ENCODE results near the gene FAM236C.
"Not testable (repeated sequence)": the region's sequence is repeated elsewhere in the genome, so short reads cannot be mapped to it uniquely, and the experiment has no call there.

Gene FAM236C

GRCh38 chrX:72912315-72912714, at the start of gene FAM236C:
Gene FAM236C, plus strand, starts transcription at chrX:72912615. Its CDS starts 100 bp downstream, at chrX:72912715.
- not testable (repeated sequence) for DNase-seq (ENCODE audit: low read depth); H3K4me3 ChIP-seq (ENCODE audit: low read length)

GRCh38 chrX:72882898-72883297, 29.5 kb upstream of the FAM236C start:
- H3K4me3 ChIP-seq (ENCODE audit: low read length); DNase-seq (ENCODE audit: low read depth): not testable (repeated sequence)

GRCh38 chrX:72889740-72890139, 22.7 kb upstream of the FAM236C start:
- DNase-seq (ENCODE audit: low read depth); H3K4me3 ChIP-seq (ENCODE audit: low read length): not testable (repeated sequence)

GRCh38 chrX:72916096-72916495, 3.7 kb downstream of the FAM236C start:
- H3K4me3 ChIP-seq (ENCODE audit: low read length); DNase-seq (ENCODE audit: low read depth): not testable (repeated sequence)

GRCh38 chrX:72932283-72932682, 19.9 kb downstream of the FAM236C start:
- DNase-seq (ENCODE audit: low read depth); H3K4me3 ChIP-seq (ENCODE audit: low read length): not testable (repeated sequence)

GRCh38 chrX:72936455-72936854, 24.0 kb downstream of the FAM236C start:
- not testable (repeated sequence) for H3K4me3 ChIP-seq (ENCODE audit: low read length); DNase-seq (ENCODE audit: low read depth)

- not testable (repeated sequence) for DNase-seq (ENCODE audit: low read depth); H3K4me3 ChIP-seq (ENCODE audit: low read length)
These were observed 24.6 kb downstream of the FAM236C start for GRCh38 chrX:72936882-72937455.

- not testable (repeated sequence) for DNase-seq (ENCODE audit: low read depth); H3K4me3 ChIP-seq (ENCODE audit: low read length)
These were observed 25.5 kb downstream of the FAM236C start, which contains the start of gene FAM236A for GRCh38 chrX:72937906-72938305. Gene FAM236A, plus strand, starts transcription at chrX:72938206. Its CDS starts 57 bp downstream, at chrX:72938263.

GRCh38 chrX:72942272-72942671, 29.9 kb downstream of the FAM236C start:
- not testable (repeated sequence) for DNase-seq (ENCODE audit: low read depth)

GRCh38 chrX:72943035-72943818, 30.8 kb downstream of the FAM236C start:
- H3K4me3 ChIP-seq (ENCODE audit: low read length), result not testable (repeated sequence)

More at GRCh38 chrX:72942272-72942671, 29.9 kb downstream of the FAM236C start:
- H3K4me3 ChIP-seq (ENCODE audit: low read length), result not testable (repeated sequence)

GRCh38 chrX:72943819-72944169, 31.4 kb downstream of the FAM236C start, which contains the start of gene DMRTC1:
Gene DMRTC1, minus strand, starts transcription at chrX:72943837. Its CDS starts 68,143 bp downstream, at chrX:72875694.
- H3K4me3 ChIP-seq (ENCODE audit: low read length); DNase-seq (ENCODE audit: low read depth): not testable (repeated sequence)

More at GRCh38 chrX:72943035-72943818, 30.8 kb downstream of the FAM236C start:
- not testable (repeated sequence) for DNase-seq (ENCODE audit: low read depth)

- not testable (repeated sequence) for DNase-seq (ENCODE audit: low read depth); H3K4me3 ChIP-seq (ENCODE audit: low read length)
These were observed 47.6 kb downstream of the FAM236C start for GRCh38 chrX:72959971-72960370.

Measured in retinal pigment epithelial cell (primary cell).